HG02970 (cell line): ENCODE results near the gene COMMD10.

ENCODE experiments used
- ATAC-seq: cut with Tn5 transposase; IDR thresholded peaks from one replicate; pipeline ENCODE4 v1.9.1; 2021; ENCODE audit warnings: mild to moderate bottlenecking, moderate library complexity, moderate number of reproducible peaks; ENCODE audit not compliant: unreplicated experiment, low FRiP score

The COMMD10 gene

DNA sequence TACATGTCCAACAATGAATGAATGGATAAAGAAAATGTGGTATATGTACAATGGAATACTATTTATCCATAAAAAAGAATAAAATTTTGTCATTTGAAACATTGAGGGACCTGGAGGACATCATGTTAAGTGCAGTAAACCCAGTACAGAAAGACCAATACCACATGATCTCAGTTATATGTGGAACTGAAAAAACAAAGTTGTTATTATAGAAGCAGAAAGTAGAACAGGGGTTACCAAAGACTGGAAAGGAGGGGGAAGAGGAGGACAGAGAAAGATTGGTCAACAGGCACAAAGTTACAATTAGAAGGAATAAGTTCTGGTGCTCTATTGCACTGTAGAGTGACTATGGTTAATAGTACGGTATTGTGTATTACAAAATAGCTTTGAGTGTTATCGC, 256.0 kb downstream of the COMMD10 start:
- ATAC-seq, result no peak
